BLaER1 treated with 17β-estradiol and CSF1 and Interleukin-3, amounts not matched to agents 10 nM and 100 nM (cell line): ENCODE data around the gene PRDM16.
"Not testable (repeated sequence)": the region's sequence is repeated elsewhere in the genome, so short reads cannot be mapped to it uniquely, and the experiment has no call there.

Experiments
- H3K27ac ChIP-seq, 11 experiments: shearing (Covaris generic); formaldehyde crosslinking; 2 replicates each; pipeline ENCODE4 v1.8.1; 2022
- H3K27me3 ChIP-seq, 11 experiments: shearing (Covaris generic); formaldehyde crosslinking; 2 replicates each; pipeline ENCODE4 v1.8.1; 2022
- H3K36me3 ChIP-seq, 11 experiments: shearing (Covaris generic); formaldehyde crosslinking; 2 replicates each; pipeline ENCODE4 v1.8.1; 2022
- H3K4me1 ChIP-seq, 10 experiments: shearing (Covaris generic); formaldehyde crosslinking; 2 replicates each; pipeline ENCODE4 v1.8.1; 2022
- H3K4me2 ChIP-seq, 11 experiments: shearing (Covaris generic); formaldehyde crosslinking; 2 replicates each; pipeline ENCODE4 v1.8.1; 2022
- H3K4me3 ChIP-seq, 10 experiments: shearing (Covaris generic); formaldehyde crosslinking; 2 replicates each; pipeline ENCODE4 v1.8.1; 2022
- H3K9ac ChIP-seq, 11 experiments: shearing (Covaris generic); formaldehyde crosslinking; 2 replicates each; pipeline ENCODE4 v1.8.1; 2022
- H3K9me3 ChIP-seq, 11 experiments: shearing (Covaris generic); formaldehyde crosslinking; replicated peaks in 1 of 11; 2 replicates each; pipeline ENCODE4 v1.8.1; 2022
- H4K20me1 ChIP-seq, 11 experiments: shearing (Covaris generic); formaldehyde crosslinking; 2 replicates each; pipeline ENCODE4 v1.8.1; 2022
- Cebpa-rat ChIP-seq, 11 experiments: shearing (Covaris generic); IDR thresholded peaks; 2 replicates each; pipeline ENCODE4 v1.8.1; 2022

The PRDM16 gene

DNA sequence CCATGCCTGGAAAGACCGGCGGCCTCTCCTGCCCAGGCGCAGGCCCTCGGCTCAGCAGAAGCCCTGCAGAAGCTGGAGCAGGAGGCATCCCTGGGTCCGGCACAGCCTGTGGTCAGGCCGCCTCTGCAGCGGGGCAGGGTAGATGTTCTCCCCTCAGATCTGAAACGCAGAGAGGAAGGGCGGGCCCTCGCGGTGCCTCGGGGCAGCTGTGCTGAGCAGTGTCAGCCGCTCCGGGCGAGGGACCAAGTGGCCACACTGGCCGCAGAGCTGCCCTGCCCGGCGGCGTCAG lies 210.1 kb downstream of the PRDM16 start:
- Histone ChIP-seq H3K4me1 (peaks cover 0 to 15% (median 6%) of the 10 kb centered on the region in 10 experiments; a peak in 8 of 20 replicates), H3K36me3 (no peaks in the 10 kb centered on the region), H3K27me3 (peaks cover 0 to 64% (median 44%) of the 10 kb centered on the region in 11 experiments; a peak in 18 of 22 replicates), H3K4me2 (no peak overlapping the region), H3K9ac (no peak overlapping the region), H3K27ac (no peak overlapping the region), H4K20me1 (peaks cover 0 to 72% (median 9%) of the 10 kb centered on the region in 11 experiments; a peak in 10 of 22 replicates), H3K4me3 (no peak overlapping the region), H3K9me3 (no peaks in the 10 kb centered on the region)
- TF ChIP-seq Cebpa-rat (IDR thresholded peaks at IDR 0.05): no peak

DNA sequence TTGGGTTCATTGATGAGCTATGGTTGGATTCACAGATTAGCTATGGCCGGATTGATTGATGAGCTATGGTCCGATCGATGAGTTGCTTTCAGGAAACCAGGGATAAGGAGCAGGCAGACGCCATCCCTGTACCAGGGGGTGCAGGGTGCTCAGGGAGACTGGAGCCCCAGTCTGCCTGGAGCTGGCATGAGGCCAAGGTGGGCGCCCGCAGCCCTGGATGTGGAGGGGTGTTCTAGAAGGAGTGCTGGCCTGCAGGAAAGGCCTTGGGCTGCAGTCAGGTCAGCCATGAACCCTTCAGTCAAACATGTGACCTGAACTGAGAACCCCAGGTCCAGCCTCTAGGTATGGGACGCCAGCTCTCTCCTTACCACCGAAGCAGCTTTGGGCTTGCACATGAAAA lies 212.7 kb downstream of the PRDM16 start:
- Histone ChIP-seq H3K36me3 (no peaks in the 10 kb centered on the region), H3K4me2 (peak overlapping the region in 5 of 11 experiments; percentile 3 to 57 (median 39); a peak in 7 of 22 replicates), H3K27me3 (peaks cover 0 to 85% (median 55%) of the 10 kb centered on the region in 11 experiments; a peak in 18 of 22 replicates), H4K20me1 (peaks cover 0 to 71% (median 9%) of the 10 kb centered on the region in 11 experiments; a peak in 10 of 22 replicates), H3K27ac (no peak overlapping the region), H3K4me1 (peaks cover 0 to 15% (median 6%) of the 10 kb centered on the region in 10 experiments; a peak in 8 of 20 replicates), H3K9me3 (no peaks in the 10 kb centered on the region), H3K9ac (no peak overlapping the region), H3K4me3 (no peak overlapping the region)
- TF ChIP-seq Cebpa-rat (IDR thresholded peaks at IDR 0.05): no peak

DNA sequence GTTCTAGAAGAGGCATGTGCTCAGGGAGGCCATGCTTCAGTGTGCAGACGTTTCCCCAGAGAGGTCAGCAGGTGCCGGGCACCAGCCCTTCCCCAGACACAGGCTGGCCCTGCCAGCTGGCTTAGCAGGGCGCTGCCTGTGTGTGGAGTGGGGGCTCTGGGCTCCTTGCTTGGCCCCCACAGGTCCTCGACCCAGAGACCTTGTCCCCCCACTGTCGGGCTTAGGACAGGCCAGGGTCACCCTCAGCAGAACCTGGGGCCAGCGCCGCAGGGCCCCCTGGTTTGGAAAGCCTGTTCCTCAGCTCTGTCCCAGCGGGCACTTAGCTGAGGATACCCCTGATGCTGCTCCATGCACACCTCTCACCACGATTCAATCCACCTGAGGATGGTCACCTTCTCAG lies 213.2 kb downstream of the PRDM16 start:
- no peak overlapping the region for H3K27ac ChIP-seq
- peaks cover 0 to 82% (median 55%) of the 10 kb centered on the region in 11 experiments; a peak in 18 of 22 replicates for H3K27me3 ChIP-seq
- H3K4me2 ChIP-seq: peak overlapping the region in 5 of 11 experiments; percentile 3 to 57 (median 39); a peak in 7 of 22 replicates
- H3K36me3 ChIP-seq: no peaks in the 10 kb centered on the region
- H3K4me3 ChIP-seq: no peak overlapping the region
- H3K4me1 ChIP-seq: peaks cover 0 to 15% (median 6%) of the 10 kb centered on the region in 10 experiments; a peak in 8 of 20 replicates
- H3K9ac ChIP-seq: no peak overlapping the region
- H3K9me3 ChIP-seq: no peaks in the 10 kb centered on the region
- no peak for TF ChIP-seq Cebpa-rat (IDR thresholded peaks at IDR 0.05)
- H4K20me1 ChIP-seq: peaks cover 0 to 67% (median 9%) of the 10 kb centered on the region in 11 experiments; a peak in 10 of 22 replicates

DNA sequence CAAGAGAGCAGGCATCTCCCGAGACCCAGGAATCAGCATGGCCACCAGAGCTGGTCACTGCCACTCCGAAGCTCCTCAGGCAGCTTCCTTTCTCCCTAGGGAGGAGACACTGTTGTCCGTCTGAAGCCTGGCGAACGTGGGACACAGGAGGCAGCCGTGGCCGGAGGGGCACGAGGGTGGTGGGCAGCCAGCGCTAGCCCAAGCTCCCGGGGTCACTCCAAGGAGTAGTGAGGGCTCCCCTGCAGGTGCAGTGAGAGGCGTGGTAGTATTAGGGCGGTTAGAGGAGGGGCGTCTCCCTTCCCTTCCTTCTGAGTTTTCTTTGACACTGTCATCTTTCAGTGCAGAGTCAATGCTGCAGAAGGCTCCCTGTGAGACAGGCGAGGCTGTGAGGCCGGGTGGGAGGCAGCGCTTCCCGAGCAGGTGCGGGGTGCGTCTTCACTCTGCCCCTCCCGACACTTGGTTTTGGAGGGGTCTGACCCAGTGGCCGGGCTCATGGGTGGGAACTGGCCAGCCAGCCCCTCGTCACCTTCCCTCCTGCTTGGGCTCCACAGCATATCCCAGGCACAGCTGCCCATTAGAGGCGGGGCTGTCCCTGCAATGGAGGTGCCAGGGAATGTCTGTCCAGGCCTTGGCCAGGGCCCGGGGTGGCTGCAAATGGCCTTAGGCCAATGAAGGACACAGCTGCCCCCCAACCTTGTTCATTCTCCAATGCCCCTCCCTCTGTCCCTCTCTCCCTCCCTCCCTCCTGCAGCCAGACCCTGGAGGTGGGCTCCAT lies 213.8 kb downstream of the PRDM16 start:
- TF ChIP-seq Cebpa-rat (IDR thresholded peaks at IDR 0.05): no peak
- Histone ChIP-seq H3K27ac (no peak overlapping the region), H3K27me3 (peaks cover 0 to 79% (median 55%) of the 10 kb centered on the region in 11 experiments; a peak in 18 of 22 replicates), H3K9me3 (no peaks in the 10 kb centered on the region), H3K36me3 (no peaks in the 10 kb centered on the region), H3K4me3 (no peak overlapping the region), H4K20me1 (peaks cover 0 to 67% (median 9%) of the 10 kb centered on the region in 11 experiments; a peak in 10 of 22 replicates), H3K9ac (no peak overlapping the region), H3K4me2 (peak overlapping the region in 3 of 11 experiments; percentile 33 to 57 (median 39); a peak in 5 of 22 replicates), H3K4me1 (peaks cover 0 to 15% (median 6%) of the 10 kb centered on the region in 10 experiments; a peak in 8 of 20 replicates)

DNA sequence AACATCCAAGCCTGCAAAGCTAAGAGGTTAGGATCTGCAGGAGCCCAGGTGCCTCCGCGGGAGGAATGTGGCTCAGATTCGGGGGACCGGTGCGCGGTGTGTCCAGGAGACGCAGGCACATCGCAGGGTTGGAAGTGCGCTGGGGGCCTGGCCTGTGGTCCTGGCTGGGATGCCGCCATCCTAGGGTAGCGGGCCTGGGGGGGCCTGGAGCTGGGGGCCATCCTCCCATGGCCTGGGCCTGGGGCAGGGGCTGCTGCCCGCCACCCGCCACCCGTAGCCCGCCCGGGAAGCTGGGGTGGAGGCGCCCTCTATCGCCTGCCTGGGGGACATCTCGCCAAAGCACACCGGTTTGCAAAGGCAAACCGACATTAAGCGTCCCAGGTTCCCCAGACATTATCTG lies 214.8 kb downstream of the PRDM16 start:
- Histone ChIP-seq H3K36me3 (no peaks in the 10 kb centered on the region), H3K27me3 (peaks cover 0 to 76% (median 52%) of the 10 kb centered on the region in 11 experiments; a peak in 18 of 22 replicates), H3K27ac (no peak overlapping the region), H3K4me1 (peaks cover 0 to 15% (median 6%) of the 10 kb centered on the region in 10 experiments; a peak in 8 of 20 replicates), H3K4me3 (no peak overlapping the region), H3K9ac (no peak overlapping the region), H4K20me1 (peaks cover 0 to 68% (median 5%) of the 10 kb centered on the region in 11 experiments; a peak in 10 of 22 replicates), H3K9me3 (no peaks in the 10 kb centered on the region), H3K4me2 (no peak overlapping the region)
- no peak for TF ChIP-seq Cebpa-rat (IDR thresholded peaks at IDR 0.05)

DNA sequence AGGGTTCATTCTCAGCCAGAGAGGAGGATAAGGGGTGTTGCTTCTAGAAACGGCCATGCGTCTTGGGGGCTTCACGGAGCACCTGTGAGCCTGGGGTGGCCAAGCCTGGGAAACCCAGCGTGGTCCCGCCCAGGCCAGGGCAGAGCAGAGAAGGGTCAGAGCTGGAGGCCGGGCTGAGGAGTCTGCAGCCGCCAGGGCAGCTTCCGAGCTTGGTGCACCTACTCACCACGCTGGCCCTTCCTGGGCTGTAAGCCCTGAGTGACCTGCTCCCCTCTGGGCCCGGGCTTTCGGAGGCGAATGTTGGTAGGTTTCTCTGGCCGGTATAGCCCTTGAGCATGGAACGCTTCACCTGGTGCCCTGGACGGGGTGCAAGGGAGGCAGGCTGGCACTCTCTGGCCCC lies 215.7 kb downstream of the PRDM16 start:
- H3K4me1 ChIP-seq: peaks cover 0 to 15% (median 6%) of the 10 kb centered on the region in 10 experiments; a peak in 8 of 20 replicates
- H3K27ac ChIP-seq: no peak overlapping the region
- H3K27me3 ChIP-seq: peaks cover 0 to 75% (median 46%) of the 10 kb centered on the region in 11 experiments; a peak in 18 of 22 replicates
- H4K20me1 ChIP-seq: peaks cover 0 to 69% (median 0%) of the 10 kb centered on the region in 11 experiments; a peak in 10 of 22 replicates
- no peaks in the 10 kb centered on the region for H3K9me3 ChIP-seq
- no peak overlapping the region for H3K9ac ChIP-seq
- no peak overlapping the region for H3K4me2 ChIP-seq
- H3K36me3 ChIP-seq: no peaks in the 10 kb centered on the region
- no peak for TF ChIP-seq Cebpa-rat (IDR thresholded peaks at IDR 0.05)
- H3K4me3 ChIP-seq: no peak overlapping the region

DNA sequence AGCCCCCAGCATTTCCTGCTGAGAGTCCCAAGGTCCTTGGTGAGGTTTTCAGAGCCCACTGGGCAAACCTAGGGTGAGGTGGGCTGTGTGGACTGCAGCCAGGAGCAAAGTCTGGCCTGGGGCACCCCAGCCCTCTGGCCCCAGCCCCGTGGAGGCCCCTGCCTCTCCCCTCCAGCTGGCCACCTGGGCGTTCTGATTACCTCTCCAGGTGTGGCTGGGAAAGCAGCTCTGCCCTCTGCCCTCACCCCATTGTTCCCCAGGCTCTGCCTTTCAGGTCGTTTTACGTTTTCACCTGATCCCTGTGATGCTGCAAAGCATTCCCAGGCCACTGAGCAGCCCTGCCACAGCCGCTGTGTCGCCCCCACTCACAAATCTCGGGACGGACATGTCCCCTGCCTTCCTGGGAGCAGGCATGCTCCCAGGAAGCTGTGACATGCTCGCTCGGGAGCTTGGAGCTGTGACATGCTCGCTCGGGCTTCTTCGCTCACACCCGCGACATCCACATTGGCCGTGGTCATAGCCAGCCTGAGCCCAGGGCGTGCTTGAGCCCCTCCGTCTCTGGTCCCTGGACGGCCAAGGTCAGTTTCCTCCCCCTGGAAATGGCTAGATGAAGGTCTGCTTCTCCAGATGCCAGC lies 216.2 kb downstream of the PRDM16 start:
- no peak overlapping the region for H3K4me3 ChIP-seq
- H3K9ac ChIP-seq: no peak overlapping the region
- peaks cover 0 to 72% (median 0%) of the 10 kb centered on the region in 11 experiments; a peak in 10 of 22 replicates for H4K20me1 ChIP-seq
- H3K36me3 ChIP-seq: no peaks in the 10 kb centered on the region
- no peak overlapping the region for H3K4me2 ChIP-seq
- H3K4me1 ChIP-seq: peaks cover 0 to 15% (median 6%) of the 10 kb centered on the region in 10 experiments; a peak in 8 of 20 replicates
- no peak overlapping the region for H3K27ac ChIP-seq
- H3K9me3 ChIP-seq: no peaks in the 10 kb centered on the region
- H3K27me3 ChIP-seq: peaks cover 0 to 70% (median 45%) of the 10 kb centered on the region in 11 experiments; a peak in 18 of 22 replicates
- TF ChIP-seq Cebpa-rat (IDR thresholded peaks at IDR 0.05): no peak

DNA sequence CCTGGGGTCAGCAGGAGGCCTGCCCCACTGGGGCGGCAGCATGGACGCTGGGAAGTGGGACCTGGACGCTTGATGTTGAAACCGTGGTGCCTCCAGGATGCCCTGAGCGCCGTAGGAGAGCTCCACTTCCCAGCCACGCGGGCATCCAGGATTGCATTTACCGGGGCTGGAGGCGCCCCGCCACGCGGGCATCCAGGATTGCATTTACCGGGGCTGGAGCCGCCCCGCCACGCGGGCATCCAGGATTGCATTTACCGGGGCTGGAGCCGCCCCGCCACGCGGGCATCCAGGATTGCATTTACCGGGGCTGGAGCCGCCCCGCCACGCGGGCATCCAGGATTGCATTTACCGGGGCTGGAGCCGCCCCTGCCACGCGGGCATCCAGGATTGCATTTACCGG lies 218.1 kb downstream of the PRDM16 start:
- not testable (repeated sequence) for H3K9me3 ChIP-seq, H3K4me3 ChIP-seq, H3K9ac ChIP-seq, H3K36me3 ChIP-seq, H3K4me2 ChIP-seq, H3K27ac ChIP-seq
- peaks cover 0 to 51% (median 28%) of the 10 kb centered on the region in 11 experiments; a peak in 16 of 22 replicates for H3K27me3 ChIP-seq
- peaks cover 0 to 64% (median 0%) of the 10 kb centered on the region in 11 experiments; a peak in 10 of 22 replicates for H4K20me1 ChIP-seq
- peaks cover 0 to 10% (median 3%) of the 10 kb centered on the region in 10 experiments; a peak in 8 of 20 replicates for H3K4me1 ChIP-seq

DNA sequence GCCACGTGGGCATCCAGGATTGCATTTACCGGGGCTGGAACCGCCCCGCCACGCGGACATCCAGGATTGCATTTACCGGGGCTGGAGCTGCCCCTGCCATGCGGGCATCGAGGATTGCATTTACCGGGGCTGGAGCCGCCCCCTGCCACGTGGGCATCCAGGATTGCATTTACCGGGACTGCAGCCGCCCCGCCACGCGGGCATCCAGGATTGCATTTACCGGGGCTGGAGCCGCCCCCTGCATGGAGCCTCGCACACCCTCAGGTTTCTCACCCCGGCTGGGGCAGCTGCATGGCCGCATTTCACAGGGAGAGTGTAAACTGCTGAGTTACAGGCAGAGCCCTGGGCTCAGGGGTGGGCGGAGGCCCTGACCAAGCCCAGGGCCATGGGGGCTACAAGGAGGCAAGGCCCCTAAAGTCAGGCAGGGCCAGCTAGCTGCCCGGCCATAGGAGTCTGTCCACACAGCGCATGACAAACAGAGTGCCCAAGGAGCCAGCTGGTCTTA lies 218.7 kb downstream of the PRDM16 start:
- Histone ChIP-seq H3K4me1 (peaks cover 0 to 4% (median 0%) of the 10 kb centered on the region in 10 experiments; a peak in 4 of 20 replicates), H3K27me3 (peaks cover 0 to 45% (median 22%) of the 10 kb centered on the region in 11 experiments; a peak in 16 of 22 replicates), H3K9me3 (no peaks in the 10 kb centered on the region), H4K20me1 (peaks cover 0 to 57% (median 3%) of the 10 kb centered on the region in 11 experiments; a peak in 10 of 22 replicates), H3K4me2 (no peak overlapping the region), H3K4me3 (no peak overlapping the region), H3K9ac (no peak overlapping the region), H3K36me3 (no peaks in the 10 kb centered on the region), H3K27ac (no peak overlapping the region)
- no peak for TF ChIP-seq Cebpa-rat (IDR thresholded peaks at IDR 0.05)
